Measurements from ENCODE around the gene HMCN2.

Gene HMCN2

DNA sequence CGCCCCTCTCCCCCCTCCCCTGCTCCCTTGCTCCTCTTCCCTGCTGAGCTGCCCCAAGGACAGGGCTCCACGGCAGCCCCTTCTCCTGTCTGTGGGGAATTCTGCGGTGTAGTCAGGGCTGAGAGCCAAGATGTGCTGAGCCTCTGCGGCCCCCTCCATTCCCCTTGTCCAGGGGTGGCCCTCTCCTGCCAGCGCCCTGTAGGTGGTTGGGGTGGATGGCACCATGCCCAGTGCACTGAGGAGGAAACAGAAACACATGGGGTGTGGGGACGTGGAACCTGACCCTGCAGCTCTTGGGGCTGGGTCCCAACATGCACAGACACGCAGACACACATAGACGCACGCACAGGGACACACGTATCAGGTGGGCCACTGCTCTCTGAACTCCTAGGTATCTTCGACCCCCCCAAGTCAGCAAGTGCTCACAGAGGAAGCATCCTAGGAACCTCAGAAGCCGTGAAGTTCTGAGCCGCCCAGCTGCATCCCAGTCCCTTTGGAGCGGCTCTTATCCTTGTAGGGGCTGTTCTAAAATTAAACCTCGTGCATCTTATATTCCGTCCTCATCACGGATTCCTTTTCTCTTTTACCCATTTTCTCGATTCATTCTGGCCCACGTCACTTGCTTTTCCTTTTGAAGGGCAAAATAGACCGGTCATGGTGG, 64.8 kb downstream of the HMCN2 start:
- no peaks in the 10 kb centered on the region for H3K9me2 ChIP-seq (replicated peaks; ENCODE audit: low read depth, low read length)
- no peaks in the 10 kb centered on the region for H3K9me3 ChIP-seq (ENCODE audit: insufficient read depth, low read depth, low read length)
- H4K20me1 ChIP-seq (ENCODE audit: insufficient read depth, low read length, poor library complexity, severe bottlenecking): no peaks in the 10 kb centered on the region
- no peaks in the 10 kb centered on the region for H3K4me1 ChIP-seq (ENCODE audit: insufficient read depth, low read length, poor library complexity, severe bottlenecking)
- no peak overlapping the region for H3K4me3 ChIP-seq (ENCODE audit: low read length, poor library complexity, severe bottlenecking)
- H2AFZ ChIP-seq (ENCODE audit: low read length): no peak overlapping the region
- H3F3A ChIP-seq (ENCODE audit: low read depth): no peaks in the 10 kb centered on the region
- no peaks in the 10 kb centered on the region for H3K79me2 ChIP-seq (ENCODE audit: insufficient read depth, low read length)
- TF ChIP-seq, protein P1, sequence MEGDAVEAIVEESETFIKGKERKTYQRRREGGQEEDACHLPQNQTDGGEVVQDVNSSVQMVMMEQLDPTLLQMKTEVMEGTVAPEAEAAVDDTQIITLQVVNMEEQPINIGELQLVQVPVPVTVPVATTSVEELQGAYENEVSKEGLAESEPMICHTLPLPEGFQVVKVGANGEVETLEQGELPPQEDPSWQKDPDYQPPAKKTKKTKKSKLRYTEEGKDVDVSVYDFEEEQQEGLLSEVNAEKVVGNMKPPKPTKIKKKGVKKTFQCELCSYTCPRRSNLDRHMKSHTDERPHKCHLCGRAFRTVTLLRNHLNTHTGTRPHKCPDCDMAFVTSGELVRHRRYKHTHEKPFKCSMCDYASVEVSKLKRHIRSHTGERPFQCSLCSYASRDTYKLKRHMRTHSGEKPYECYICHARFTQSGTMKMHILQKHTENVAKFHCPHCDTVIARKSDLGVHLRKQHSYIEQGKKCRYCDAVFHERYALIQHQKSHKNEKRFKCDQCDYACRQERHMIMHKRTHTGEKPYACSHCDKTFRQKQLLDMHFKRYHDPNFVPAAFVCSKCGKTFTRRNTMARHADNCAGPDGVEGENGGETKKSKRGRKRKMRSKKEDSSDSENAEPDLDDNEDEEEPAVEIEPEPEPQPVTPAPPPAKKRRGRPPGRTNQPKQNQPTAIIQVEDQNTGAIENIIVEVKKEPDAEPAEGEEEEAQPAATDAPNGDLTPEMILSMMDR (conservative IDR thresholded peaks at IDR 0.05; ENCODE audit: low read length): no peak
- TF ChIP-seq EZH2phosphoT487 (IDR thresholded peaks at IDR 0.05; ENCODE audit: borderline replicate concordance): no peak
- no peaks in the 10 kb centered on the region for H3K36me3 ChIP-seq (ENCODE audit: insufficient read depth, low read length)
- no peak overlapping the region for H3K4me2 ChIP-seq (ENCODE audit: low read depth, low read length, poor library complexity, severe bottlenecking)
- no peaks in the 10 kb centered on the region for H3K27me3 ChIP-seq (ENCODE audit: insufficient read depth, low read length, poor library complexity, severe bottlenecking)
- H3K9ac ChIP-seq (ENCODE audit: low read depth, low read length, poor library complexity, severe bottlenecking): no peak overlapping the region

DNA sequence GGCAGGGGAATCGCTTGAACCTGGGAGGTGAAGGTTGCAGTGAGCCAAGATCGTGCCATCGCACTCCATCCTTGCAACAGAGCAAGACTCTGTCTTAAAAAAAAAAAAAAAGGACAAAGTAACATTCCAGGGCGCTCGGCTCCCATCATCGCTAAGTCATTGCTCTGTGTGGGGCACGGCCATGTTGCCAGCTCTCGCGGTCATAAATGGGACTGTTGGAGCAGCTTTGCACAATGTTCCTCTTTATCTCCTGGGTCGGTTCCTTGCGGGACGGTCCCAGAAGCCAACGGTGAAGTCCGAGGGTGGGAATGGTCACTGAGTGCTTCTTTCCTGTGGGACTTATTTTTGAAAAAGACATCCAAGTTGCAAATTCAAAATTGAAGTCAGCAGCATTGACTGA, 65.5 kb downstream of the HMCN2 start:
- TF ChIP-seq, protein P1 (conservative IDR thresholded peaks at IDR 0.05; ENCODE audit: low read length): no peak
- no peak for TF ChIP-seq EZH2phosphoT487 (IDR thresholded peaks at IDR 0.05; ENCODE audit: borderline replicate concordance)
- no peaks in the 10 kb centered on the region for H3K36me3 ChIP-seq (ENCODE audit: insufficient read depth, low read length)
- no peaks in the 10 kb centered on the region for H3K4me1 ChIP-seq (ENCODE audit: insufficient read depth, low read length, poor library complexity, severe bottlenecking)
- no peaks in the 10 kb centered on the region for H3K27me3 ChIP-seq (ENCODE audit: insufficient read depth, low read length, poor library complexity, severe bottlenecking)
- no peaks in the 10 kb centered on the region for H3K79me2 ChIP-seq (ENCODE audit: insufficient read depth, low read length)
- no peak overlapping the region for H3K4me2 ChIP-seq (ENCODE audit: low read depth, low read length, poor library complexity, severe bottlenecking)
- H3F3A ChIP-seq (ENCODE audit: low read depth): no peaks in the 10 kb centered on the region
- no peaks in the 10 kb centered on the region for H4K20me1 ChIP-seq (ENCODE audit: insufficient read depth, low read length, poor library complexity, severe bottlenecking)
- H3K9me2 ChIP-seq (replicated peaks; ENCODE audit: low read depth, low read length): no peaks in the 10 kb centered on the region
- H3K9me3 ChIP-seq (ENCODE audit: insufficient read depth, low read depth, low read length): no peaks in the 10 kb centered on the region
- no peak overlapping the region for H3K4me3 ChIP-seq (ENCODE audit: low read length, poor library complexity, severe bottlenecking)
- no peak overlapping the region for H2AFZ ChIP-seq (ENCODE audit: low read length)
- H3K9ac ChIP-seq (ENCODE audit: low read depth, low read length, poor library complexity, severe bottlenecking): no peak overlapping the region

GRCh38 chr9:130331573-130331972, 66.0 kb downstream of the HMCN2 start:
- Histone ChIP-seq H3K9me3 (ENCODE audit: insufficient read depth, low read depth, low read length) (no peaks in the 10 kb centered on the region), H3K4me1 (ENCODE audit: insufficient read depth, low read length, poor library complexity, severe bottlenecking) (no peaks in the 10 kb centered on the region), H3K4me3 (ENCODE audit: low read length, poor library complexity, severe bottlenecking) (no peak overlapping the region), H3F3A (ENCODE audit: low read depth) (no peaks in the 10 kb centered on the region), H3K9ac (ENCODE audit: low read depth, low read length, poor library complexity, severe bottlenecking) (no peak overlapping the region), H3K36me3 (ENCODE audit: insufficient read depth, low read length) (no peaks in the 10 kb centered on the region), H3K79me2 (ENCODE audit: insufficient read depth, low read length) (no peaks in the 10 kb centered on the region), H3K4me2 (ENCODE audit: low read depth, low read length, poor library complexity, severe bottlenecking) (no peak overlapping the region), H2AFZ (ENCODE audit: low read length) (no peak overlapping the region), H4K20me1 (ENCODE audit: insufficient read depth, low read length, poor library complexity, severe bottlenecking) (no peaks in the 10 kb centered on the region), H3K9me2 (replicated peaks; ENCODE audit: low read depth, low read length) (no peaks in the 10 kb centered on the region), H3K27me3 (ENCODE audit: insufficient read depth, low read length, poor library complexity, severe bottlenecking) (no peaks in the 10 kb centered on the region)
- TF ChIP-seq, protein P1 (conservative IDR thresholded peaks at IDR 0.05; ENCODE audit: low read length): no peak
- TF ChIP-seq EZH2phosphoT487 (IDR thresholded peaks at IDR 0.05; ENCODE audit: borderline replicate concordance): no peak
